HG02852 (cell line): ENCODE data around the gene S100A8.
"Not testable (repeated sequence)": the region's sequence is repeated elsewhere in the genome, so short reads cannot be mapped to it uniquely, and the experiment has no call there.

Source experiments
- ATAC-seq: cut with Tn5 transposase; IDR thresholded peaks from one replicate; pipeline ENCODE4 v1.9.1; 2021; ENCODE audit warnings: mild to moderate bottlenecking, moderate library complexity; ENCODE audit not compliant: unreplicated experiment

The S100A8 gene

GRCh38 chr1:153417136-153417888 lies 26.4 kb upstream of the S100A8 start:
- ATAC-seq, result no peak

GRCh38 chr1:153415850-153416570 lies 25.1 kb upstream of the S100A8 start, which contains the start of gene S100A7A:
Gene S100A7A (plus strand): TSS chr1:153416520. CDS start chr1:153418083, 1,563 bp downstream.
- ATAC-seq, result no peak

- not testable (repeated sequence) for ATAC-seq
These were observed 23.1 kb upstream of the S100A8 start for GRCh38 chr1:153413961-153414360.

- not testable (repeated sequence) for ATAC-seq
These were observed 16.4 kb upstream of the S100A8 start for GRCh38 chr1:153407274-153407673.

- ATAC-seq, result not testable (repeated sequence)
These were observed 15.1 kb upstream of the S100A8 start for GRCh38 chr1:153405825-153406599.

GRCh38 chr1:153404768-153405167 lies 13.9 kb upstream of the S100A8 start:
- ATAC-seq, result no peak

GRCh38 chr1:153404086-153404635 lies 13.3 kb upstream of the S100A8 start:
- no peak for ATAC-seq

GRCh38 chr1:153403421-153404085 lies 12.7 kb upstream of the S100A8 start:
- ATAC-seq, result no peak

- no peak for ATAC-seq
These were observed 11.4 kb upstream of the S100A8 start for GRCh38 chr1:153402226-153402625.

- no peak for ATAC-seq
These were observed 10.6 kb upstream of the S100A8 start for GRCh38 chr1:153401461-153401860.

GRCh38 chr1:153400244-153400643 lies 9.4 kb upstream of the S100A8 start:
- no peak for ATAC-seq

- ATAC-seq, result no peak
These were observed 8.7 kb upstream of the S100A8 start for GRCh38 chr1:153399401-153400055.

- no peak for ATAC-seq
These were observed 7.2 kb upstream of the S100A8 start for GRCh38 chr1:153397924-153398651.

- ATAC-seq, result no peak
These were observed 6.4 kb upstream of the S100A8 start for GRCh38 chr1:153397051-153397923.

- no peak for ATAC-seq
These were observed 5.6 kb upstream of the S100A8 start for GRCh38 chr1:153396461-153396860.

- ATAC-seq, result no peak
These were observed 4.9 kb upstream of the S100A8 start for GRCh38 chr1:153395776-153396175.

- ATAC-seq, result no peak
These were observed 4.3 kb upstream of the S100A8 start for GRCh38 chr1:153395136-153395685.

- no peak for ATAC-seq
These were observed 3.5 kb upstream of the S100A8 start for GRCh38 chr1:153394391-153394790.
